Transverse colon (tissue), 4 donors: Measurements from ENCODE around the gene ALK. TPM values are rescaled to one million over a fixed set of nuclear protein-coding genes. Genes with fewer than 3 reads are reported as not detected.

Experiments used
- DNase-seq: peaks from one replicate; pipeline ENCODE4 v3.0.0-alpha.2; 2019
- H3K27ac ChIP-seq, 4 donors: fragments of 200-600 bp; sonication (generic); 2 replicates each; pipeline ENCODE4 v1.5.1; 2016 to 2018; ENCODE audit warnings: inconsistent platforms in 4 of 4
- H3K27me3 ChIP-seq: fragments of 200-600 bp; sonication (generic); 2 replicates; pipeline ENCODE4 v1.5.1; 2017; ENCODE audit warnings: inconsistent platforms
- H3K36me3 ChIP-seq, 4 donors: fragments of 200-600 bp; sonication (generic); 2 replicates each; pipeline ENCODE4 v1.5.1; 2017 to 2019; ENCODE audit warnings: inconsistent platforms in 4 of 4
- H3K4me1 ChIP-seq, 4 donors: fragments of 200-600 bp; sonication (generic); 2 replicates each; pipeline ENCODE4 v1.5.1; 2017 to 2020; ENCODE audit warnings: inconsistent platforms in 4 of 4
- H3K4me3 ChIP-seq, 4 donors: fragments of 200-600 bp; sonication (generic); 1 replicate in 1 of 4; 2 replicates in 3 of 4; pipeline versions ENCODE4 v1.5.1 to v1.6.1; 2017 to 2019; ENCODE audit warnings: inconsistent platforms in 4 of 4
- H3K9me3 ChIP-seq, 2 donors: fragments of 200-600 bp; sonication (generic); 2 replicates each; pipeline ENCODE4 v1.5.1; 2017 to 2019; ENCODE audit warnings: inconsistent platforms in 2 of 2
- EP300 ChIP-seq: sonication (generic); formaldehyde crosslinking; IDR thresholded peaks from one replicate; pipeline ENCODE4 v1.6.1; 2017; ENCODE audit warnings: antibody characterized with exemption, low read depth
- POLR2A ChIP-seq: fragments of 450-650 bp; IDR thresholded peaks from one replicate; pipeline ENCODE4 v1.6.1; 2016; ENCODE audit warnings: antibody characterized with exemption, mild to moderate bottlenecking, moderate library complexity
- POLR2AphosphoS5 ChIP-seq, 3 donors: sonication (generic); formaldehyde crosslinking; IDR thresholded peaks; one replicate each; pipeline ENCODE4 v1.6.1; 2016; ENCODE audit warnings: antibody characterized with exemption in 3 of 3
- WGBS, 2 donors: methylation state at CpG; one replicate each; pipeline ENCODE4 v1.1.5; 2018; ENCODE audit warnings: low coverage in 1 of 2; 5-methylcytosine and 5-hydroxymethylcytosine counted together
- in situ Hi-C, 4 donors: fragments of 200-750 bp; cut with MboI; loops; one replicate each; pipeline versions ENCODE4 v1.15.0 to v1.15.1; 2017; ENCODE audit warnings: low sequenced_read_pairs in 3 of 4, low pct_ligation_motif_present in 1 of 4, low pct_unique_long_range_greater_than_20kb in 1 of 4
- intact Hi-C: fragments of 100-400 bp; cut with DNase I; formaldehyde crosslinking; loops from one replicate; pipeline ENCODE4 v1.15.1; 2023; ENCODE audit warnings: low total_unique reads
- total RNA-seq, 4 donors: library from RNA; depleted of rRNA; stranded (reverse); fragments of >200 nt; gene quantifications; one replicate each; pipeline ENCODE4 v1.1.0, GENCODE V29; 2016
- TF ChIP-seq, protein P1 (sequence below), 5 experiments: fragments of 200-600 bp in 3 of 5; fragments of 450-650 bp in 2 of 5; sonication (generic) in 3 of 5; IDR thresholded peaks; 1 replicate in 2 of 5; 2 replicates in 3 of 5; pipeline ENCODE4 v1.5.1; 2016 to 2017; ENCODE audit warnings: antibody characterized with exemption in 5 of 5, inconsistent platforms in 3 of 5, mild to moderate bottlenecking in 2 of 5, moderate library complexity in 1 of 5

ALK gene
- total RNA-seq, 4 donors from 2014 or later, result 0.32 to 0.82 TPM; not detected in 2

DNA sequence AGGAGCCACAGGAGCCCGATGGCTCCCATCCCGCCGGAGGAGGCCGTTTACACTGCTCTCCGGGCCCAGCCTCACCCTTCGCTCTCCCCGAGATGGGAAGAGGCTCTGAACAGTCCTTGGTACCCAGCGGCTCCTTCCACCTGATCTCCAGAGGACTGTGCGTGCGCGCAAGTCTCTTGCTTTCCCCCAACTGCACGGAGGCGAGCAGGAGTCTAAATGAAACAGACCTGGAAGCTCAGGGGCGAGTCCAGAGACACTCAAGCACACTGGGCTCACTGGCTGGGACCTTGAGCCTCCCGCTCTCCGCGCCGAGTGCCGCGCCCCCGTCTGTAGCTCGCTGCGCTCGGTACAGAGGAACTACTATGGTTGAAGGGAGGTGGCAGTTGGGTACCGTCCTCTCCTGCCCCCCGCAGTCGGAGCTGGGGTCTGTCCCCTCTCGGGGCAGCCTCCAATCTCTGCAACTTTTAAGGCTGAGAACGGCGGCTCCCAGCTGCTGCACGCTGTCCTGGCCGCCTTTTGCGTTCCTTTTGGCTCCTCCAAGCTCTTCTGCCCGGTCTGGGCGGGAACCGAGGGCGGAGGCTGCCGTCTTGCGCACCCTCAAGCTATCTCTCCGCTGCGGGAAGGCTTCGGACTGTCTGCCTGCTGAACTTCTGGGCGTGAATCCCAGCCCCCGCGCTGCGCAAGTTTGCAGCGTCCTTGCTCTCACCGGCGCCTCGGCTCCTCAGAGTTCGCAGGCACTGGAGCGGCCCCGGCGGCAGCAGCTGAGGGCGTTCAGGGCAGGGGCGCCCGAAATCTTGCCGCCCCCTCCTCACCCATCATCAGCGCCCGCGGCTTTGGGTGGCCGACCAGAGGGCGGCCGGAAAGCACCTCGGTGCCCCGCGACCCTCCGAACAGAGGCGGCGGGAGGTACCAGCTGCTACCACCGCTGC, 491 bp downstream of the ALK start:
- WGBS, 2 donors, result 12% methylated on average over 37 of the region's 71 CpGs; no CpG with 5 or more reads in 1 of the 2 donors
- DNase-seq, result no peak
- in situ Hi-C loops, result no loop called here
- peaks cover 70% of the 10 kb centered on the region for H3K27me3 ChIP-seq
- no peaks in the 10 kb centered on the region for H3K36me3 ChIP-seq
- H3K4me1 ChIP-seq, result peaks cover 0 to 22% (median 14%) of the 10 kb centered on the region in 4 donors
- H3K9me3 ChIP-seq, result no peaks in the 10 kb centered on the region
- intact Hi-C loops, result loop anchor here (10.0 kb wide), 1 partner anchor 154 kb away; no protein-coding TSS in a partner anchor
- peak overlapping the region in 2 of 4 donors; percentile 24 to 47 for H3K4me3 ChIP-seq
- no peak for TF ChIP-seq POLR2AphosphoS5 (IDR thresholded peaks at IDR 0.05)
- H3K27ac ChIP-seq, result no peak overlapping the region

DNA sequence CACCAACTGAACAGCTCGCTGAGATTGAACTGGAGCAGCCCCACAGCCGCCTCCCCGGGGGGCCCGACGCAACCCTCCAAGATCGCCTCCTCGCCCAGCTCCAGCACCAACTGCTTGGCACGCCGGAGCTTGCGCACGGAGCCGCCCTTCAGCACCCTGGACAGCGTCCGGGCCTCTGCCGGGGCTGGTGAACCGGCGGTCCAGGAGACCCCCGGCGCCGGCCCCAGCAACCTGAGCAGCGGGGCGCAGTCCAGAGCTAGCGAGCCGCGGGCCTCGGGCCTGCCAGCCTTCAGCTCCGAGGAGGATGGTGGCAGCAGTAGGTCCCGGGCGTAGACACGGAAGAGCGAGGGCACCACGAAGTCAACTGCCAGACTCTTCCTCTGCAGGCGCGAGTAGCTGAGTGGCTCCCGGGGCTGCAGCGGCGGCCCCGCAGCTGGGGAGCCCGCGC, 1.2 kb downstream of the ALK start:
- WGBS, 2 donors, result 17% methylated on average over 29 of the region's 40 CpGs; no CpG with 5 or more reads in 1 of the 2 donors
- TF ChIP-seq, protein P1, sequence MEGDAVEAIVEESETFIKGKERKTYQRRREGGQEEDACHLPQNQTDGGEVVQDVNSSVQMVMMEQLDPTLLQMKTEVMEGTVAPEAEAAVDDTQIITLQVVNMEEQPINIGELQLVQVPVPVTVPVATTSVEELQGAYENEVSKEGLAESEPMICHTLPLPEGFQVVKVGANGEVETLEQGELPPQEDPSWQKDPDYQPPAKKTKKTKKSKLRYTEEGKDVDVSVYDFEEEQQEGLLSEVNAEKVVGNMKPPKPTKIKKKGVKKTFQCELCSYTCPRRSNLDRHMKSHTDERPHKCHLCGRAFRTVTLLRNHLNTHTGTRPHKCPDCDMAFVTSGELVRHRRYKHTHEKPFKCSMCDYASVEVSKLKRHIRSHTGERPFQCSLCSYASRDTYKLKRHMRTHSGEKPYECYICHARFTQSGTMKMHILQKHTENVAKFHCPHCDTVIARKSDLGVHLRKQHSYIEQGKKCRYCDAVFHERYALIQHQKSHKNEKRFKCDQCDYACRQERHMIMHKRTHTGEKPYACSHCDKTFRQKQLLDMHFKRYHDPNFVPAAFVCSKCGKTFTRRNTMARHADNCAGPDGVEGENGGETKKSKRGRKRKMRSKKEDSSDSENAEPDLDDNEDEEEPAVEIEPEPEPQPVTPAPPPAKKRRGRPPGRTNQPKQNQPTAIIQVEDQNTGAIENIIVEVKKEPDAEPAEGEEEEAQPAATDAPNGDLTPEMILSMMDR (IDR thresholded peaks at IDR 0.05), result no peak
- TF ChIP-seq POLR2A, result no peak
- no peak for TF ChIP-seq EP300
- TF ChIP-seq POLR2AphosphoS5 (IDR thresholded peaks at IDR 0.05), result no peak
- peaks cover 0 to 22% (median 14%) of the 10 kb centered on the region in 4 donors for H3K4me1 ChIP-seq
- intact Hi-C loops, result loop anchor here (10.0 kb wide), 1 partner anchor 155 kb away; no protein-coding TSS in a partner anchor
- H3K27ac ChIP-seq, result no peak overlapping the region
- H3K4me3 ChIP-seq, result peak overlapping the region in 2 of 4 donors; percentile 24 to 47
- no peaks in the 10 kb centered on the region for H3K9me3 ChIP-seq
- in situ Hi-C loops, result no loop called here
- no peaks in the 10 kb centered on the region for H3K36me3 ChIP-seq
- peaks cover 69% of the 10 kb centered on the region for H3K27me3 ChIP-seq
- peak; percentile 12 for DNase-seq

DNA sequence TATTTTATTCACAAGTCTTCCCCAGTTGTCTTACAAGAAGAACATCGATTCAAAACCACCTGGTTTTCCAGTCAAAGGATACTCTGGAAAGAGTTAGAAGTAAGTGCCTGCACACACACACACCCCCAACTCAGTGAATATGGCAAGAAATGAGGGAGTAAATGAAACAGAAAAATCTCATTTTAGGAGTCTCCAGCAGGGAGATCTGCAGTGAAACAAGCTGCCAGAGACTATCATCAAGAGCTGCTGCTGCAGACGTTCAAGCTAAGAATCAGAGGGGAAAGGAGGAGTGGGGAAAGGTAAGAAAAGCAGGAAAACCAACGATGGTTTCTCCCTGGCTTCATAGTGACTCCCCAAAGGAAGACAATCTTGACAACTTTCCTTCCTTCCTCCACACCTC, 2.4 kb downstream of the ALK start:
- H3K36me3 ChIP-seq, result no peaks in the 10 kb centered on the region
- no peaks in the 10 kb centered on the region for H3K9me3 ChIP-seq
- 60 to 63% methylated on average over 1 to 3 of the region's 3 CpGs for WGBS, 2 donors
- in situ Hi-C loops, result no loop called here
- intact Hi-C loops, result no loop called here
- no peak overlapping the region for H3K27ac ChIP-seq
- H3K27me3 ChIP-seq, result peaks cover 62% of the 10 kb centered on the region
- peaks cover 0 to 22% (median 14%) of the 10 kb centered on the region in 4 donors for H3K4me1 ChIP-seq
- DNase-seq, result no peak
- TF ChIP-seq POLR2AphosphoS5 (IDR thresholded peaks at IDR 0.05), result no peak
- no peak for TF ChIP-seq POLR2A
- no peak for TF ChIP-seq EP300
- TF ChIP-seq, protein P1 (IDR thresholded peaks at IDR 0.05), result no peak
- no peak overlapping the region for H3K4me3 ChIP-seq

DNA sequence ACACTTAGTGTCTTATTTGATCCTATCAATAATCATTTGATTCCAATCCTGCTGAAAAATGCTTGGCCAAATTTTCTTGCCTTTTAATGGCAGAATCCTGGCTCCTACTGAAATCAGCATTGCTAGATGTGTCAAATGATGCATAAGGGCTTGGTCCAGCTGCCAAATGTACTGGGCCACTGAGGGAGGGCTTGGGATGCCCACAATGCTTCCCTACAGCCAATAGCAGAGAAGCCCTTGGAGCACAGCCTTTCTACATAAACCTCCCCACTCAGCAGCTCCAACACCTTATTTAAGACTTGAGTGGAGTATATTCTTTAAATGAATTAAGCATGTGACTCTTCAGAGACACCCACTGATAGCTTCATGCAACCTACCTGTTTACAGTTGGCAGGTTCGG, 3.6 kb downstream of the ALK start:
- Histone ChIP-seq H3K27me3 (peaks cover 61% of the 10 kb centered on the region), H3K4me3 (no peak overlapping the region), H3K9me3 (no peaks in the 10 kb centered on the region), H3K36me3 (no peaks in the 10 kb centered on the region), H3K27ac (no peak overlapping the region), H3K4me1 (peaks cover 0 to 22% (median 14%) of the 10 kb centered on the region in 4 donors)
- no peak for DNase-seq
- TF ChIP-seq, protein P1 (IDR thresholded peaks at IDR 0.05), result no peak
- no peak for TF ChIP-seq POLR2AphosphoS5 (IDR thresholded peaks at IDR 0.05)
- 68% methylated on average over 1 of the region's 1 CpG; no CpG with 5 or more reads in 1 of the 2 donors for WGBS, 2 donors
- intact Hi-C loops (no loop called here), in situ Hi-C loops (no loop called here)
